Kidney (tissue), 14 donors: ENCODE data around the gene AANAT. TPM values are rescaled to one million over a fixed set of nuclear protein-coding genes. Genes with fewer than 3 reads are reported as not detected.
A peak's percentile ranks its signal among the peaks of the same experiment; 100 is the strongest.

Experiments
- DNase-seq, 5 donors: peaks; one replicate each; pipeline ENCODE4 v3.0.0-alpha.2; 2013 to 2020
- FAIRE-seq: peaks from 2 replicates; lab custom pipeline; 2012; peaks lifted over from hg19 to GRCh38; lab: Jason Lieb, UNC
- H3K27ac ChIP-seq, 2 donors: one replicate each; pipeline ENCODE4 v1.7.0; 2013; ENCODE audit warnings: low read depth in 2 of 2, low read length in 2 of 2, inconsistent platforms in 1 of 2
- H3K27me3 ChIP-seq: one replicate; pipeline ENCODE4 v1.7.1; 2013; ENCODE audit warnings: low read length, inconsistent platforms; ENCODE audit not compliant: control insufficient read depth, insufficient read depth
- H3K36me3 ChIP-seq, 3 donors: one replicate each; pipeline versions ENCODE4 v1.7.0 to v1.7.1; 2013; ENCODE audit warnings: low read length in 3 of 3, control low read depth in 1 of 3, inconsistent platforms in 1 of 3; ENCODE audit not compliant: insufficient read depth in 3 of 3, control insufficient read depth in 2 of 3
- H3K4me1 ChIP-seq, 3 donors: one replicate each; pipeline versions ENCODE4 v1.7.0 to v1.7.1; 2013; ENCODE audit warnings: low read length in 3 of 3, inconsistent platforms in 1 of 3, low read depth in 1 of 3; ENCODE audit not compliant: control insufficient read depth in 2 of 3, insufficient read depth in 2 of 3
- H3K4me3 ChIP-seq, 3 donors: one replicate each; pipeline versions ENCODE4 v1.7.0 to v1.8.1; 2013; ENCODE audit warnings: low read length in 3 of 3, control low read depth in 1 of 3, inconsistent platforms in 1 of 3
- H3K9ac ChIP-seq, 3 donors: one replicate each; pipeline versions ENCODE4 v1.7.0 to v1.7.1; 2013; ENCODE audit warnings: low read length in 3 of 3, control low read depth in 1 of 3, inconsistent platforms in 1 of 3
- H3K9me3 ChIP-seq, 3 donors: one replicate each; pipeline versions ENCODE4 v1.7.0 to v1.7.1; 2013; ENCODE audit warnings: low read length in 3 of 3, control low read depth in 1 of 3, inconsistent platforms in 1 of 3; ENCODE audit not compliant: control insufficient read depth in 2 of 3, insufficient read depth in 1 of 3
- intact Hi-C: fragments of 100-400 bp; cut with DNase I; formaldehyde crosslinking; loops from one replicate; pipeline ENCODE4 v1.11.1; 2022
- polyA plus RNA-seq: library from polyadenylated mRNA; stranded (reverse); fragments of 350-450 nt; fragmentation: Illumina TruSeq; extraction: RNeasy Lipid Tissue Mini Kit (QIAGEN cat#74804); gene quantifications from one replicate; pipeline ENCODE4 v1.2.3, GENCODE V29; 2014; ENCODE audit warnings: low read depth, low replicate concordance; ENCODE audit not compliant: insufficient read depth
- total RNA-seq: library from RNA; stranded (reverse); fragmentation: NEBNext Ultra II Directional; extraction: Animal tissue kit (Norgen Biotek cat#: 25700); gene quantifications from one replicate; pipeline ENCODE4 v1.2.1, GENCODE V29; 2021
- TF ChIP-seq, protein P1 (sequence below): IDR thresholded peaks from 3 replicates; pipeline ENCODE4 v1.5.1; 2012; ENCODE audit warnings: mild to moderate bottlenecking, moderate library complexity, borderline replicate concordance; ENCODE audit not compliant: insufficient read depth; ENCODE audit errors: extremely low read depth
- donor health status: control.
- donor health status: control.
- donor health status: control.
- donor health status: control.
- donor health status: control.
- donor health status: DM: yes; HTN: yes; CAD: no.
- donor health status: Normal renal cell carcinoma (clear cell type).

Gene AANAT
- total and polyA plus RNA-seq, 2 donors from 2014 or later, result not detected

DNA sequence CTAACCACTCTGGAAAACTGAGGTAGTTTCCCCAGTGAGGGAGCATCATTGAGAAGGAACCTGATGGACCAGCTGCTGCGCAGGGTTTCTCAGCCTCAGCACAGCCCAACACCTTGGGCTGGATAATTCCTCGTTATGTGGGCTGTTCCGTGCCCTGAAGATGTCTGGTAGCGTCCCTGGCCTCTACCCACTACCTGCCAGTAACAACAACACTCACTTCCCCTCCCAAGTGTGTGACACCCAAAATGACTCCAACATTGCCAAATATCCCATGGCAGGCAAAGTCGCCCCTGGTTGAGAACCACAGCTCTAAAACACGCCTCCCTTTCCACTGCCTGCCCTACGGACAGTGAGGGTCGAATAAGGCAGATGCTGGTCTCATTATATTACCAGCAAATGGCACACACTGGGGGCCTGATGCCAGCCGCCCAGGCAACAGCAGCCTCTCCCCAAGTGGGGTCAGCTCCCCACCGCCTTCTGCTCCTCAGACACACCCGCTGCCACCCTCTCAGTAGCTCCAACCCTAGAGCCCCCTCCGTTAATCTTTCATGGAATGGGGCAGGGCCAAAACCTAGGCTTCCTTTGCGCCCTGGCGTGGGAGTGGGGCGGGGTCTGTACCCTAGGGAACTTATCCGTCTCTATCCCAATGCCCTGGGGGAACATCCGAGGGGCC lies 32.8 kb downstream of the AANAT start:
- Histone ChIP-seq H3K36me3 (no peaks in the 10 kb centered on the region), H3K4me3 (peak overlapping the region in 2 of 3 donors; percentile 28 to 71), H3K9me3 (no peaks in the 10 kb centered on the region), H3K9ac (peak overlapping the region in 2 of 3 donors; percentile 67 to 73), H3K27ac (peak overlapping the region; percentile 76 to 83), H3K27me3 (no peaks in the 10 kb centered on the region), H3K4me1 (peaks cover 0 to 38% (median 20%) of the 10 kb centered on the region in 3 donors)
- intact Hi-C loops, result no loop called here
- FAIRE-seq (no peak), DNase-seq (no peak)
- TF ChIP-seq, protein P1, sequence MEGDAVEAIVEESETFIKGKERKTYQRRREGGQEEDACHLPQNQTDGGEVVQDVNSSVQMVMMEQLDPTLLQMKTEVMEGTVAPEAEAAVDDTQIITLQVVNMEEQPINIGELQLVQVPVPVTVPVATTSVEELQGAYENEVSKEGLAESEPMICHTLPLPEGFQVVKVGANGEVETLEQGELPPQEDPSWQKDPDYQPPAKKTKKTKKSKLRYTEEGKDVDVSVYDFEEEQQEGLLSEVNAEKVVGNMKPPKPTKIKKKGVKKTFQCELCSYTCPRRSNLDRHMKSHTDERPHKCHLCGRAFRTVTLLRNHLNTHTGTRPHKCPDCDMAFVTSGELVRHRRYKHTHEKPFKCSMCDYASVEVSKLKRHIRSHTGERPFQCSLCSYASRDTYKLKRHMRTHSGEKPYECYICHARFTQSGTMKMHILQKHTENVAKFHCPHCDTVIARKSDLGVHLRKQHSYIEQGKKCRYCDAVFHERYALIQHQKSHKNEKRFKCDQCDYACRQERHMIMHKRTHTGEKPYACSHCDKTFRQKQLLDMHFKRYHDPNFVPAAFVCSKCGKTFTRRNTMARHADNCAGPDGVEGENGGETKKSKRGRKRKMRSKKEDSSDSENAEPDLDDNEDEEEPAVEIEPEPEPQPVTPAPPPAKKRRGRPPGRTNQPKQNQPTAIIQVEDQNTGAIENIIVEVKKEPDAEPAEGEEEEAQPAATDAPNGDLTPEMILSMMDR, result no peak

DNA sequence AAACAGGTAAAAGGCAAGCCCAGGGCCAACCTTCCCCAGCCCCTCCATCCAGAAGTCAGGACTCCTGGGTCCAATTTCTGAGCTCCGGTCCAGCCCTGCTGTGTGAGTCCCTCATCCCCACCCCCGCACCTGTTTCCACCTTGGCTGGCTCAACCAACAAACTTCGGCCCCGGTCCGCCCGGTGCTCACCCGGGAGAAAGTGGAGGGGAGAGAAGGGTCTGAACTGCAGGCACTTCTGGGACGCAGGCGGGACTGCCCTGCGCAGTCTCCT lies 33.3 kb downstream of the AANAT start:
- H3K9me3 ChIP-seq, result no peaks in the 10 kb centered on the region
- H3K36me3 ChIP-seq, result no peaks in the 10 kb centered on the region
- H3K9ac ChIP-seq, result peak overlapping the region in 2 of 3 donors; percentile 67 to 73
- no peak for DNase-seq
- peak overlapping the region; percentile 26 to 71 (median 28) for H3K4me3 ChIP-seq
- H3K4me1 ChIP-seq, result peaks cover 0 to 37% (median 20%) of the 10 kb centered on the region in 3 donors
- no peaks in the 10 kb centered on the region for H3K27me3 ChIP-seq
- TF ChIP-seq, protein P1, result no peak
- H3K27ac ChIP-seq, result peak overlapping the region; percentile 76 to 83
- no peak for FAIRE-seq
- intact Hi-C loops, result no loop called here

DNA sequence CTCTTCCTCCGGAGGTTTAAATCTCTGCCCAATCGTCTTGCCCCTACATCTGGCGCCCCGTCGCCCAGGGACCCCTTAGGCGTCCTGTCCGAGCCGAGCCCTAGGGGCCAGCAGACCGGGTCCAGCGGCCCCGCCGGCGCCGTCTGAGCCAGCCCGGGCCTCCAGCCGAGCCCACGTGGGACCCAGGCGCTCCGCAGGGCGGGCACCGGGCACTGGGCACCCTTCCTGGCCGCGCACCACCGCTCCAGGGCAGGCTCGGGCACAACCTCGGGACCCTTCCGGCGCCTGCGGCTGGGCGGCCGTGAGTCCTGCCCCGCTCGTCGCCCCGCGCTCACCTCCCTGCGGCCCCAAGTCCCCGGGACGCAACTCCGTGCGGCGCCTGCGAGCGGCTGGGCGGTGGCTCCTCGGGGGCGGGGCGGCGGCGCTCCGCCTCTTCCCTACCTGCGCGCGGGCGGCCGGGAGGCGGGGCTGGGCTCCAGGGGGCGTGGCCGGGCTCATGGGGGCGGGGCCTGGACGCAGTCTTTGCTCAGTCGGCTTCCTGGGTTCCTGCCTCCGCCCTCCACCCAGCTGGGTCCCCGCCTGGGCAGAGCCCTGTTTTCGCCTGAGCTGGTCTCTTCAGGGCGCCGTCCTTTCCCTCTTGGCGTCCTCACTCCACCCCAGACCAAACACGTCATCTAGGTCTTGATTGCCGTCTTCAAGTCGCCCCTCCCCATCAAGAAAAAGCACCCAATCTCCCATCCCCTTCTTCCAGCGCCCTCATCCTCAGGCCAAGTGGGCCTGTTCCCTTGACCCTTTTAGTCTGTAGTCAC lies 33.8 kb downstream of the AANAT start, which contains the start of gene RHBDF2:
Gene RHBDF2, minus strand, starts transcription at position 406 of the 809 bp plus-strand sequence. CDS start 19,899 bp downstream, outside the sequence.
- DNase-seq, result peak; percentile 78 to 97 (median 89)
- TF ChIP-seq, protein P1, result no peak
- peak within 1 kb of the TSS; percentile 10 to 73 (median 67) for H3K9ac ChIP-seq
- H3K27ac ChIP-seq, result peak within 1 kb of the TSS; percentile 76 to 83
- no peaks in the 10 kb centered on the region for H3K36me3 ChIP-seq
- peak within 1 kb of the TSS; percentile 49 to 71 (median 54) for H3K4me3 ChIP-seq
- H3K9me3 ChIP-seq, result no peaks in the 10 kb centered on the region
- peaks cover 0 to 36% (median 20%) of the 10 kb centered on the region in 3 donors for H3K4me1 ChIP-seq
- intact Hi-C loops, result no loop called here
- FAIRE-seq, result no peak
- H3K27me3 ChIP-seq, result no peaks in the 10 kb centered on the region
